AG09309 (cell line): Measurements from ENCODE around the gene KRT5.

Source experiments
- DNase-seq: peaks from one replicate; pipeline ENCODE4 v3.0.0-alpha.2; 2010; ENCODE audit warnings: low read depth
- H3K4me3 ChIP-seq: 2 replicates; pipeline ENCODE4 v1.5.1; 2011; ENCODE audit warnings: mild to moderate bottlenecking, low read depth, low read length, moderate library complexity; ENCODE audit not compliant: control insufficient read depth
- TF ChIP-seq, protein P1 (sequence below): IDR thresholded peaks from 2 replicates; pipeline ENCODE4 v1.5.1; 2011; ENCODE audit warnings: mild to moderate bottlenecking, low read depth, low read length, inconsistent platforms; ENCODE audit not compliant: insufficient read depth, control insufficient read depth; ENCODE audit errors: missing control alignments

The KRT5 gene

DNA sequence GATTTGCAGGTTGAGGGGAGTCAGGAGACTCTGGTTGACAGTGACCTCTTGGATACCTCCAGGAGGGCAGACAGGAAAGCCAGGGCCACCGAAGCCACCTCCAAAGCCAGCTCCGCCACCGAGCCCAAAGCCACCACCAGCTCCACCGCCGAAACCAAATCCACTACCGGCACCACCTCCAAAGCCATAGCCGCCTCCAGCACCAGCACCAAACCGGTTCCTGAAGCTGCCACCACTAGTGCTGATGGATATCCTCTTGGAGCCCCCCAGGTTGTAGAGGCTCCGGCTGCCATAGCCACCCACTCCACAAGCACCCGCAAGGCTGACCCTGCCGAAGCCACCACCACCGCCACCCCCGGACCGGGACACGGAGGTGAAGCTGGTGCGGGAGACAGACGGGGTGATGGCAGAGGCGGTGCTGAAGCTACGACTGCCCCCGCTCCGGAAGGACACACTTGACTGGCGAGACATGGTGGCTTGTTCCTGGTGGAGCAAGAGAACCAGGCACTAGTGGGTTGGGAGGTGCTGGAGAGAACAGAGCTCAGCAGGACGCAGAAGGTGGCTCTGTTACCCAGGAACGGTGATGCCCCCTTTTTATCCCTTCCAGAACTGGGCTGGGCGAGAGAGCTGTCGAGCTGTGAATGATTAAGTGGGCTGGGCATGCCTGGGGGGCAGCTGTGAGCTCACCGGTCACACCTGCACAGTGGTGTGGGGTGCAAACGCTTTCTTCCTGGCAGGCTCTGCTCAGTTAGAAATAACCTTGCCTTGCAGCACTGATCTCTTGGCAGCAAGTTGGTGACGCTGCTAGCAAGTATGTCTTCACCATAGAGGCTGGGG, at the start of gene KRT5:
Gene KRT5, minus strand, starts transcription at position 569 of the 837 bp plus-strand sequence. Its CDS starts 98 bp downstream, at position 471.
- H3K4me3 ChIP-seq = no peak within 1 kb of the TSS
- TF ChIP-seq, protein P1, sequence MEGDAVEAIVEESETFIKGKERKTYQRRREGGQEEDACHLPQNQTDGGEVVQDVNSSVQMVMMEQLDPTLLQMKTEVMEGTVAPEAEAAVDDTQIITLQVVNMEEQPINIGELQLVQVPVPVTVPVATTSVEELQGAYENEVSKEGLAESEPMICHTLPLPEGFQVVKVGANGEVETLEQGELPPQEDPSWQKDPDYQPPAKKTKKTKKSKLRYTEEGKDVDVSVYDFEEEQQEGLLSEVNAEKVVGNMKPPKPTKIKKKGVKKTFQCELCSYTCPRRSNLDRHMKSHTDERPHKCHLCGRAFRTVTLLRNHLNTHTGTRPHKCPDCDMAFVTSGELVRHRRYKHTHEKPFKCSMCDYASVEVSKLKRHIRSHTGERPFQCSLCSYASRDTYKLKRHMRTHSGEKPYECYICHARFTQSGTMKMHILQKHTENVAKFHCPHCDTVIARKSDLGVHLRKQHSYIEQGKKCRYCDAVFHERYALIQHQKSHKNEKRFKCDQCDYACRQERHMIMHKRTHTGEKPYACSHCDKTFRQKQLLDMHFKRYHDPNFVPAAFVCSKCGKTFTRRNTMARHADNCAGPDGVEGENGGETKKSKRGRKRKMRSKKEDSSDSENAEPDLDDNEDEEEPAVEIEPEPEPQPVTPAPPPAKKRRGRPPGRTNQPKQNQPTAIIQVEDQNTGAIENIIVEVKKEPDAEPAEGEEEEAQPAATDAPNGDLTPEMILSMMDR = no peak
- no peak for DNase-seq

DNA sequence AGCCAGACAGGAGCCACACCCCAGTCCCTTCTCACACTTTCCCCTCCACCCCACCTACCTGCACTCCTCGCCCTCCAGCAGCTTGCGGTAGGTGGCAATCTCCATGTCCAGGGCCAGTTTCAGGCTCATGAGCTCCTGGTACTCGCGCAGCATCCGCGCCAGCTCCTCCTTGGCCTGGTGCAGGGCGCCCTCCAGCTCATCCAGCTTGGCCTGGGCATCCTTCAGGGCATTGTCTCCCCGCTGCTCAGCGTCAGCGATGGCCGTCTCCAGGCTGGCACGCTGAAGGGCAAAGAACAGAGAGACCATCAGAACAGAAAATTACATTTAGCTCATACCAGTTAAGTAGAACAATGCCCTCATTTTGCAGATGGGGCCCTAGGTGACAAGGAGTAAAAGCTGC, 47.9 kb upstream of the KRT5 start:
- no peak for DNase-seq
- no peak overlapping the region for H3K4me3 ChIP-seq
- TF ChIP-seq, protein P1 = no peak

DNA sequence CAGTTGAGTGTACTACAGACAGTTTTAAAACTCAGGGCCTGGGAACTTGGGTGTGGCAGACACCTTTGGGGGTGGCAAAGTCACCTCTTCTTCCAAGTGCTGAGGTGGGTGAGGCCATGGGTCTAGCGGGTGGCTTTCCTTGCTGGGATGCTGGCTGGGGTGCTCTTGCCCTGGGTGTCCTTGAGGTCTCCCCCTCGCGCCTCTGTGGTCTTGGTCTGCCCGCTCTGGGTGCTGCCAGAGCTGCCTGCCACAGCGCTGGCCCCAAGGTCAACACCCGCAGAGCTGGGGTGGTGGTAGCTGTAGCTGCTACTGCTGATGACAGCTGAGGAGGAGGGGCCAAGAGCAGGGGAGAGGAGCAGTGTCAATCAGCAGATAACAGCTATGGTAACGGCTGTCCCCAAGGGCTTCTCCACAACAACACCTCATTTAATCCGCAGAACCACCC, 46.7 kb upstream of the KRT5 start:
- DNase-seq = no peak
- H3K4me3 ChIP-seq = no peak overlapping the region
- TF ChIP-seq, protein P1 = no peak

DNA sequence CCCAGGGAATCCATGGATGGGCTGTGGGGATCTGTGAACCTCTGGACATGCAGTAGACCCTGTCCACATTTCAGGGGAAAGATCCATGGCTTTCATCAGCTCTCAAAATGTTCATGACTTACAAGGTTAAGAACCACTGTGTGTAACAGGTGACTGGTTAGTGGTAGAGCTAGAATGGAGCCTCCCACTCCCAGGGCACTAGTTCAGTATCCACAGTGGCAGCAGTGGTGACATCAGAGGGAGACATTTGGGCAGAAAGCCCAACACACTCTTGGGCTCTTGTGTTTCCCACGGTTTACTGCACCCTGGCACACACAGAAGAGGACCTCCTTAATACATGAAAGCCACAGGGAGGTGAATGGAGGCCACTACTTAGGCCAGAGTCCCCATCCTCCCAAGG, 44.4 kb upstream of the KRT5 start:
- TF ChIP-seq, protein P1 = no peak
- no peak for DNase-seq
- no peak overlapping the region for H3K4me3 ChIP-seq

DNA sequence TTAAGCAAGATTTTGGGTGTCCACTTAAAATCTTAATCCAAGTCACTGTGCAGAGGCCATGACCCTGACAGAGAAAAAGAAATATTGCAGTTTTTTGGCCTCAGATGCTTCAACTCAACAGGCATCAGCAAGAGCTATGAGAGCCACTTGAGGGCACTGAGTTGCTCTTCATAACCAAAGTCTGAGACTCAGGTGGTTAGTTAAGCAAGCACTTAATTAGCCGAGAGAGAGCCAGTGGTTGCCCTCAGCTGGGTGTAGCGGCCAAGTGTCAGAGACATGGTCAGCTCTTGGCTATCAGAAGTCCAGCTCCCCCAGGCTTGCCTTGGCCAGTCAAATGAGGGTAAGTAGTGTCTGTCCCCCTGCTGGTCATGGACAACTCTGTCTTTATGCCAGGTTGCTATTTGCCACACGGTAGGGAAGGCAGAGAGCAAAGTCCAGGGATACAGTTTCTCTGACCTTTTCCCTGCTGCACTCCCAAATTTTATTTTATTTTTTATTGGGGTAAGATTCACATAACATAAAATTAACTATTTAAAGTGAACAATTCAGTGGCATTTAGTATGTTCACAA, 41.8 kb upstream of the KRT5 start:
- DNase-seq = no peak
- TF ChIP-seq, protein P1 = peak; percentile 14
- no peak overlapping the region for H3K4me3 ChIP-seq

DNA sequence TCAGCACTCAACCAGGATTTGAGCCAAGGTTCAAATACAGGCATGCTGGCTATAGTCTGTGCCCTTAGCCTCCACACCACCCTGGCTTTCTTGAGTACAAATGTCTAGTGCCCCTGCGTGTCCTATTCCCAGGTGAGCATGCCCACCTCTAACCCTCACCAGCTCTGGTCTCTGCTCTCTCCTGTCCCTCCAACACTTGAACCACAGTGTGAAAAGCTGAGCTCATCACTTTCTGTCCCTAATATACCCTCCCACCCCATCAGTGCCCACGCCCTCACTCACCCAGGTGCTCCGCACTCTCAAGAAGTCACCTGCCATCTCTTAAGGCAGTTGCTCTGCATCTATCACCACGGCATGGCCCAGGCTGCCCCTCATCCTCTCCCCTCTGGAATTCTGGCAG, 39.8 kb upstream of the KRT5 start:
- no peak overlapping the region for H3K4me3 ChIP-seq
- TF ChIP-seq, protein P1 = no peak
- DNase-seq = no peak
